GM12891 (cell line): ENCODE measurements around the gene TUBB3.

Experiments used
- POLR2A ChIP-seq: IDR thresholded peaks from 2 replicates; pipeline ENCODE4 v1.6.1; 2011; ENCODE audit warnings: low read depth, low read length, control low read depth
- POLR2AphosphoS5 ChIP-seq: IDR thresholded peaks from 2 replicates; pipeline ENCODE4 v1.6.1; 2011; ENCODE audit warnings: low read depth, low read length, control low read depth
- POU2F2 ChIP-seq: IDR thresholded peaks from 2 replicates; pipeline ENCODE4 v1.6.1; 2011; ENCODE audit warnings: low read depth, mild to moderate bottlenecking, control low read depth, low read length, moderate library complexity

DNA sequence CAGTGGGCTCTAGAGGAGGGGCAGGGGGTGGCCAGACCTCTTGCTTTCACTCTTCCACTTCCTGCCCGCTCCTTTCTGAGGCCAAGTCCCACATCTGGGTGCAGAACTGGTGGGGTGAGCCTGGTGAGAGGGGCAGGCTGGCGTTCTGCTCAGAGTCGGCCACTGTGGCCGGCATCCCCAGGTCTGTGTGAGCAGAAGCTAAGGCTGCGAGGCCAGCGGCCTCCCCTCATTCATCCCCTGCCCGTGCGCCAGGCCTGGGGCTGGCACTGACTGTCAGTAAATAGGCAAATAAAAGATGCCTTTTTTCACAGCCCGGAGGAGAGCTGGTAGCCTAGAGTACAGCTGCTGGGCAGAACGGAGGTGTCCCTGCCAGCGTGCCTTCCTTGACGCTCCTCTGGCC is 26.6 kb downstream of the TUBB3 start:
- no peak for TF ChIP-seq POLR2A
- TF ChIP-seq POU2F2: no peak
- no peak for TF ChIP-seq POLR2AphosphoS5
